Measurements from ENCODE around the gene SLC12A7. TPM values are rescaled to one million over a fixed set of nuclear protein-coding genes. Genes with fewer than 3 reads are reported as not detected.

Gene SLC12A7
- total RNA-seq, 4 donors from 2014 or later: 26.1 to 41.6 (median 29.1) TPM

DNA sequence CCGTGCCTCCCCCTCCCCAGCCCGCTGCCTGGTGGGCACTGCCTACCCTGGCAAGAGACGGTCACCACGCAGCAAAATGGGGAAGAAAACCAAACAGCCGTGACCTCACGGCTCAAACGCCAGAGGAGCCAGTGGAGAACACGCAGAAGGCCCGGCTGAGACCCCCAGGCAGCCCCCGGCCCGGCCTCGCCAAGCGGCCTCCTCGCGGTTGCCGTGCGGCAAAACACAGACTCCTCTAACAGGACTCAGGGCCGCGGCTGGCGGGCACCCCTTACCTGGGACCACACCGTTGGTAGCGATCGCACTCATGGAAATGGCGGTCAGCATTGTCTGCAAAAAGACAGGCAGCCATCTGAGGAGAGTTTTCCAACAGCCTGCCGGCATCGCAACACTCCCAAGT is 23.8 kb downstream of the SLC12A7 start:
- Histone ChIP-seq H3K4me3 (replicated peaks in 1 of 3) (no peak overlapping the region), H3K27me3 (no peaks in the 10 kb centered on the region), H3K4me1 (peaks cover 0 to 3% of the 10 kb centered on the region in 2 donors), H3K9me3 (no peaks in the 10 kb centered on the region), H3K36me3 (peaks cover 41 to 52% of the 10 kb centered on the region in 2 donors), H3K27ac (no peak overlapping the region)
- TF ChIP-seq, protein P1, sequence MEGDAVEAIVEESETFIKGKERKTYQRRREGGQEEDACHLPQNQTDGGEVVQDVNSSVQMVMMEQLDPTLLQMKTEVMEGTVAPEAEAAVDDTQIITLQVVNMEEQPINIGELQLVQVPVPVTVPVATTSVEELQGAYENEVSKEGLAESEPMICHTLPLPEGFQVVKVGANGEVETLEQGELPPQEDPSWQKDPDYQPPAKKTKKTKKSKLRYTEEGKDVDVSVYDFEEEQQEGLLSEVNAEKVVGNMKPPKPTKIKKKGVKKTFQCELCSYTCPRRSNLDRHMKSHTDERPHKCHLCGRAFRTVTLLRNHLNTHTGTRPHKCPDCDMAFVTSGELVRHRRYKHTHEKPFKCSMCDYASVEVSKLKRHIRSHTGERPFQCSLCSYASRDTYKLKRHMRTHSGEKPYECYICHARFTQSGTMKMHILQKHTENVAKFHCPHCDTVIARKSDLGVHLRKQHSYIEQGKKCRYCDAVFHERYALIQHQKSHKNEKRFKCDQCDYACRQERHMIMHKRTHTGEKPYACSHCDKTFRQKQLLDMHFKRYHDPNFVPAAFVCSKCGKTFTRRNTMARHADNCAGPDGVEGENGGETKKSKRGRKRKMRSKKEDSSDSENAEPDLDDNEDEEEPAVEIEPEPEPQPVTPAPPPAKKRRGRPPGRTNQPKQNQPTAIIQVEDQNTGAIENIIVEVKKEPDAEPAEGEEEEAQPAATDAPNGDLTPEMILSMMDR (IDR thresholded peaks at IDR 0.05): no peak
- TF ChIP-seq POLR2A (IDR thresholded peaks at IDR 0.05): no peak
- no peak for DNase-seq
- intact Hi-C loops (cut with DNase I): no loop called here
- 96 to 97% methylated on average over 12 to 26 of the region's 26 CpGs for WGBS, 2 donors

DNA sequence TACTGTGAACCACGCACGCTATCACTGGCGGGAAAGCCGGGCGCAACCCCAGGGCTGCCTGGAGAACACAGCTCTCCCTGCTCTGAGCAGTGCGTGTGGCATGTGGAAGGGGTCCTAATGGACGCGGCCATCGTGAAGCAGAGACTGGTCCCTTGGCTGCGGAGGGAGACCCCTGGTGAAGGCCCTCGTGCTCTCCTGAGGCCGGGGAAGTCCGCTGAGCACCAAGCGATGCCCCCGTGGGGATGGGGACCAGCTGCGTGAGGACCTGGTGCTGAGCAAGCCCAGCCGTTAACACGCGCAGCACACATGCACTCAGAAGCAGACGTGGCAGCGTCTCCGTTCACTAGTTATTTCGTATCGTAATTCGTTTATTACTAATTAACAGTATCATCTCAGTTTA is 24.4 kb downstream of the SLC12A7 start:
- Histone ChIP-seq H3K4me1 (peaks cover 0 to 3% of the 10 kb centered on the region in 2 donors), H3K27ac (no peak overlapping the region), H3K4me3 (replicated peaks in 1 of 3) (no peak overlapping the region), H3K36me3 (peaks cover 41 to 49% of the 10 kb centered on the region in 2 donors), H3K27me3 (no peaks in the 10 kb centered on the region), H3K9me3 (no peaks in the 10 kb centered on the region)
- WGBS, 2 donors: 96 to 97% methylated on average over 18 to 25 of the region's 25 CpGs
- no peak for TF ChIP-seq POLR2A (IDR thresholded peaks at IDR 0.05)
- TF ChIP-seq, protein P1 (IDR thresholded peaks at IDR 0.05): no peak
- no peak for DNase-seq
- intact Hi-C loops (cut with DNase I): no loop called here

DNA sequence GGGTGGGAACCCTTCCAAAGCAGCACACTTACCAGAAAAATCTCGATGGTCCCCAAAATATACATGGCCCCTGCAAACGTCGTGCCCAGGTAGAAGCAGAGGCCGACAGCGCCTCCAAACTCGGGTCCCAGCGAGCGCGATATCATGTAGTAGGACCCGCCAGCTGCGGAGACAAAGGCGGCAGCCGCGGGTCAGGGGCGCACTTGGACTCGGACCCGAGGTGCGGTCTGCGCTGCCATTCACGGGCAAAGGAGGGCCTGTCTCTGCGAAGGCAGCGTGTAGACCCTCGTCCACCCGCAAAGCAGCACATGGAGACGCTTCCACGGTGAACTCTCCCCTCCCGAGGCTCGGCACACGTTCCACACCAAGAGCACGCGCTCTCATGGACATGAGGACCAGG is 25.0 kb downstream of the SLC12A7 start:
- no peak for DNase-seq
- TF ChIP-seq POLR2A (IDR thresholded peaks at IDR 0.05): no peak
- TF ChIP-seq, protein P1 (IDR thresholded peaks at IDR 0.05): no peak

DNA sequence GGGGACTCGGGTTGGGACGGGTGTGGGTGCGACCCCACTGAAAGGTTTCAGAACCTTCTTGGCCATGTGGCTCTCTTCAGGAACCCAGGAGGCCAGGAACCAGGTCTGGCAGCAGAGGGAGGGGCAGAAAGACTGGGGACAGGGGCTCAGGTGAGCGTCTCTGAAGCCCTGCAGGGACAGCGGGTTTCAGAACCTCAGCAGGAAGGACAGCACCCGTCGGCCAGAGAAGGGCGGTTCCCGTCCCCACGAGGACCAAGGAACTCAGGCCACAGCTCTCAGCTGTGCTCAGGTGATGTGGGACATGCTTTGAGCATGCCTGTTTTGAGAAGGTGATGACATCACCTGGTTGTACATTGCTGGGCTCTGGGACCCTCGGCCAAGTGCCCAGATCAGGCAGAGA is 25.7 kb downstream of the SLC12A7 start:
- no peak for DNase-seq
- H3K36me3 ChIP-seq: peaks cover 47 to 53% of the 10 kb centered on the region in 2 donors

More for the DNA sequence above, 25.0 kb downstream of the SLC12A7 start:
- Histone ChIP-seq H3K4me1 (peaks cover 0 to 3% of the 10 kb centered on the region in 2 donors), H3K9me3 (no peaks in the 10 kb centered on the region), H3K27ac (no peak overlapping the region), H3K36me3 (peaks cover 41 to 49% of the 10 kb centered on the region in 2 donors), H3K27me3 (no peaks in the 10 kb centered on the region), H3K4me3 (replicated peaks in 1 of 3) (no peak overlapping the region)
- 94 to 97% methylated on average over 30 to 31 of the region's 31 CpGs for WGBS, 2 donors
- intact Hi-C loops (cut with DNase I): no loop called here

DNA sequence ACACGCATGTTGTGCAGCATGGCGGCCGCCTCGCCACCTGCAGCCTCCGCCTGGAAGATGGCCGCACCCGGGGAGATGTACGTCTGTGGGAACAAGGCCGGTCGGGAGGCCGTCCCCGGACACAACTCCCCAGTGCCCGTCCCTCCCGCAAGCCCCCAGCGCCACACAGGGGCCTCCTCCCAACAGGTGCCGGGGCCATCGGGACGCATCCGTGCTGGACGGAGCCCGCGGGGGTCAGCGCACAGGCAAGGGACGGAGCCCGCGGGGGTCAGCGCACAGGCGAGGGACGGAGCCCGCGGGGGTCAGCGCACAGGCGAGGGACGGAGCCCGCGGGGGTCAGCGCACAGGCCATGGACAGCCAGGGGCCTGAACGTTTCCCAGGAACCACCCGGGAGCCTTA is 26.5 kb downstream of the SLC12A7 start:
- no peak for TF ChIP-seq POLR2A (IDR thresholded peaks at IDR 0.05)
- TF ChIP-seq, protein P1 (IDR thresholded peaks at IDR 0.05): no peak
- 95 to 96% methylated on average over 27 to 33 of the region's 39 CpGs for WGBS, 2 donors
- DNase-seq: no peak
- Histone ChIP-seq H3K27me3 (no peaks in the 10 kb centered on the region), H3K27ac (no peak overlapping the region), H3K4me3 (replicated peaks in 1 of 3) (no peak overlapping the region), H3K4me1 (no peaks in the 10 kb centered on the region), H3K9me3 (no peaks in the 10 kb centered on the region), H3K36me3 (peaks cover 48 to 55% of the 10 kb centered on the region in 2 donors)
- intact Hi-C loops (cut with DNase I): no loop called here

More for the DNA sequence above, 25.7 kb downstream of the SLC12A7 start:
- intact Hi-C loops (cut with DNase I): no loop called here
- no peak overlapping the region for H3K4me3 ChIP-seq (replicated peaks in 1 of 3)
- H3K27ac ChIP-seq: no peak overlapping the region
- no peak for TF ChIP-seq POLR2A (IDR thresholded peaks at IDR 0.05)
- TF ChIP-seq, protein P1 (IDR thresholded peaks at IDR 0.05): no peak
- 85 to 89% methylated on average over 10 of the region's 11 CpGs for WGBS, 2 donors
- H3K27me3 ChIP-seq: no peaks in the 10 kb centered on the region
- no peaks in the 10 kb centered on the region for H3K4me1 ChIP-seq
- no peaks in the 10 kb centered on the region for H3K9me3 ChIP-seq

All from thyroid gland (tissue), 4 donors.